HT-29 (cell line): Measurements from ENCODE around the gene AGTRAP. TPM values are rescaled to one million over a fixed set of nuclear protein-coding genes. Genes with fewer than 3 reads are reported as not detected.

ENCODE experiments used
- DNase-seq: peaks from one replicate; pipeline ENCODE4 v3.0.0-alpha.2; 2015; ENCODE audit warnings: low spot score
- total RNA-seq: library from RNA; depleted of rRNA; stranded (reverse); fragments of >200 nt; shearing (Covaris generic); gene quantifications from 2 replicates; pipeline ENCODE4 v1.2.3, GENCODE V29; 2014; rRNA removed

AGTRAP gene
- total RNA-seq, 1 experiment from 2014 or later = 52.8 TPM

GRCh38 chr1:11797525-11798216 lies 61.7 kb downstream of the AGTRAP start:
- no peak for DNase-seq

DNA sequence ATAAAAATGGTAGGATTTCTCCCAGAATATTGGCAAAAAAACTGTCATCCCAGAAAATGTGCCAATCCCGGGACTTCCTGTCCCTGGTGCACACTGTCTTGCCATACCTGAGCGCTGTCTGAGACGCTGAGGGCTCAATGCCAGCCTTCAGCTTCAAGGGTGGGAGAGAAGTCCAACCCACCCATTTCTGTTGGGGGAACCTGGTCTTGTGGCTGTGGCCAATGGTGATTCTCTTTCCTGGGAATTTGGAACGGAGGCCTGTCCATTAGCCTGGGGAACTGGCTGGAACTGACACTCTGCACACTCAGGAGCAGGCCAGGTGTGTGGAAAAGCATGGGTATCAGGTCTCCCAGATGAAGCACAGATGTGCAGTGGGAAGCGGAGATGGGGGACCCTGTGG lies 63.2 kb downstream of the AGTRAP start:
- no peak for DNase-seq

DNA sequence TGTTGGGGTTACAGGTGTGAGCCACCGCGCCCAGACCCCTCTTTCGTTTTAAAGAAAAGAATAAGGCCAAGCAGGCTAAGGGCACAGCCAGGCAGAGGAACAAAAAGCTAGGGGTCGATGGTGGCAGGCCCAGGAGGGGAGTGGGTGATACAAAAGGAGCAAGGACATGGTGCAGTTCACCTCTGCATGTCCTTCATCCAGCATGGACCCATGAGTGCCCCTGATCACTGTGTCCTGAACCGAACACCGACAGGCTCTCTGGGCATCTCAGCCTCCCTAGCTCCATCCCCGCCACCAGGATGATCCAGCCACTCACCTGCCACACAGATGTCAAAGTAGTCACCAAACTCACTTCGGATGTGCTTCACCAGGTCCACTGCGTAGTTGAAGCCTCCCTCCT lies 64.0 kb downstream of the AGTRAP start:
- no peak for DNase-seq

GRCh38 chr1:11800391-11800755 lies 64.4 kb downstream of the AGTRAP start:
- DNase-seq = no peak

Other genes with a start within 250 kb of the AGTRAP start
- not detected in 2 replicates for gene FBXO2, start 81.7 kb upstream of the AGTRAP start, total RNA-seq
- gene FBXO44, start 81.3 kb upstream of the AGTRAP start, total RNA-seq = 0.26 and 0.33 TPM in 2 replicates
- gene FBXO6, start 71.9 kb upstream of the AGTRAP start, total RNA-seq = not detected in 2 replicates
- gene MAD2L2, start 55.0 kb upstream of the AGTRAP start, total RNA-seq = 74.0 and 80.2 TPM in 2 replicates
- not detected in 2 replicates for gene DRAXIN, start 44.4 kb upstream of the AGTRAP start, total RNA-seq
- gene C1orf167, start 26.1 kb downstream of the AGTRAP start, total RNA-seq = not detected in 2 replicates
- 25.3 and 32.2 TPM in 2 replicates for gene MTHFR, start 69.8 kb downstream of the AGTRAP start, total RNA-seq
- gene CLCN6, start 70.1 kb downstream of the AGTRAP start, total RNA-seq = 9.7 TPM in 2 replicates
- not detected in 2 replicates for gene NPPA, start 111.6 kb downstream of the AGTRAP start, total RNA-seq
- not detected in 2 replicates for gene NPPB, start 122.8 kb downstream of the AGTRAP start, total RNA-seq
- 129 and 132 TPM in 2 replicates for gene KIAA2013, start 190.3 kb downstream of the AGTRAP start, total RNA-seq
- 30.3 and 45.6 TPM in 2 replicates for gene PLOD1, start 198.6 kb downstream of the AGTRAP start, total RNA-seq
- 58.3 and 59.9 TPM in 2 replicates for gene MFN2, start 244.3 kb downstream of the AGTRAP start, total RNA-seq